GM18508 (cell line): ENCODE measurements around the gene KRT12.
"Not testable (repeated sequence)": the region's sequence is repeated elsewhere in the genome, so short reads cannot be mapped to it uniquely, and the experiment has no call there.

Experiments
- ATAC-seq: cut with Tn5 transposase; IDR thresholded peaks from one replicate; pipeline ENCODE4 v1.9.1; 2021; ENCODE audit warnings: moderate number of reproducible peaks; ENCODE audit not compliant: insufficient read depth, unreplicated experiment

The KRT12 gene

DNA sequence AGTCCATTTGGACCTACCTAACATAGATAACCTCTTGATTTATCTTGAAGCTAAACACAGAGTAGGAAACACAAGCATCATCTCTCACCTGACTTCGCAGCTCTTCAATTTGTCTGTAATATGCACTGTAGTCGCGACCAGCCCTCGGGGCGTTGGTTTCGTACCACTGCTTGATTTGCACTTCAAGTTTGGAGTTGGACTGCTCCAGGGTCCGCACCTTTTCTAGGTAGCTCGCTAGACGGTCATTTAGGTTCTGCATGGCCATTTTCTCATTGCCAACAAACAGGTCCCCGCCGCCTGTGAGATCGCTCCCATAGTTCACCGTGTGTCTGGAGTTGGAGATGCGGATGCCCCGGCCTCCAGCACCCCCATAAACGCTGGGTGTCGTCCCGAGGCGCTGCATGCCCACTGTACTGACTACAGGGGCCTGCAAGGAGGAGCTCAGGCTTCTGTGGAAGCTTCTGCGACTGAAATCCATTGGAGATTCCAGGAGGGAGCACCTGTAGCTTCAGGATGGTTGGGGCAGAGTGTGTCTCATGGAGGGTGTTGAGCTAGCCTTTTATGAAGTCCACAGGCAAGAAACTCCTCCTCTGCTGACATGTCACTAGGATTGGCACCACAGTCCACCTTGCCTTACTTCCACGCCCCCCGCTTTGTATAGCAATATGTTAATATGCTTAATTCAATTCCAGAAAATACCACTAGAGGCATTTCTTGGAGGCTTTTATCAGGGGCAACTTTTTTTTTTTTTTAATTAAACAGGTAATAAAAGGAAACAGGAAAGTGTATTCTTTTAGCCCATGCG is 17.9 kb upstream of the KRT12 start, which contains the start of gene KRT20:
KRT20 (minus strand) TSS at position 535 of the 805 bp plus-strand sequence; CDS start at position 478, 57 bp downstream.
- no peak for ATAC-seq

- no peak for ATAC-seq
These were observed 16.8 kb upstream of the KRT12 start for GRCh38 chr17:40883626-40884334.

- no peak for ATAC-seq
These were observed 16.0 kb upstream of the KRT12 start for GRCh38 chr17:40883031-40883430.

- no peak for ATAC-seq
These were observed 12.0 kb upstream of the KRT12 start for GRCh38 chr17:40879026-40879425.

DNA sequence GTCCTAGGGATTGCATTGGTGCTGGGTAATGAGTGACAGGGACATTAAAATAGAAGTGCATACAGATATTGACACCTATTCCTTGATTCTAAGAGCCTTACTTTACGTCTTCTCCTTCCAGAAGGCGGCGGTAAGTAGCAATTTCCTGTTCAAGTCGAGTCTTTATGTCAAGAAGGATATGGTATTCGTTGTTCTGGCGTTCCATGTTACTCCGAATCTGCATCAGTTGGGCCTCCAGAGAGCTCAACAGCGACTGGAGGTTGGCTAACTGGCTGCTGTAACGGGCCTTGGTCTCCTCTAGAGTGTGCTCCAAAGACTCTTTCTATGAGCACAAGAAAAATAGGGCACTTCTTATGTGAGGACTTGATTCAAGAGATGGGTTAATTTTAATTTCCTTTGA is 11.0 kb upstream of the KRT12 start:
- ATAC-seq: no peak

- no peak for ATAC-seq
These were observed 6.8 kb upstream of the KRT12 start for GRCh38 chr17:40873801-40874200.

GRCh38 chr17:40873255-40873654 is 6.2 kb upstream of the KRT12 start:
- no peak for ATAC-seq

DNA sequence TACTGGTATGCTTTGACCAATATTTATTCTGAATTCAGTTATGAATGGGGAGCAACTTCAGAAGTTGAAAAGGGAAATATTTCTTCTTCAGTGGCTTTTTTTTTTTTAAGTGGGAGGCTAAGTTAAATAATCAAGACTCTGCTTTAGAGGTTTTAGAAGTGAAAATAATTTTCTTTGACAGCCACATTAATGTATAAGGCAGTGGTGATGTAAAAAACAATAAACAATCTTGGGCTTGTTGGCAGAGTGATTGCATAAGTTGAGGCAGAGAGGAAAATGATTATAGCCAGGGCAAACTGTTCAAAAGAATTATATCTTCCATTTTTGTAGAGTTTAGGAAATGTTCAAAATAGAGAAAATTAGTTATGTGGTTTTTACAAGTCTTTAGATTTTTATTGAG is 5.4 kb upstream of the KRT12 start:
- no peak for ATAC-seq

GRCh38 chr17:40871316-40871715 is 4.3 kb upstream of the KRT12 start:
- no peak for ATAC-seq

GRCh38 chr17:40870136-40870535 is 3.1 kb upstream of the KRT12 start:
- no peak for ATAC-seq

GRCh38 chr17:40864661-40865390 is 2.2 kb downstream of the KRT12 start:
- ATAC-seq: no peak

- ATAC-seq: no peak
These were observed 3.9 kb downstream of the KRT12 start for GRCh38 chr17:40862985-40863733.

- no peak for ATAC-seq
These were observed 7.5 kb downstream of the KRT12 start for GRCh38 chr17:40859536-40859935.

DNA sequence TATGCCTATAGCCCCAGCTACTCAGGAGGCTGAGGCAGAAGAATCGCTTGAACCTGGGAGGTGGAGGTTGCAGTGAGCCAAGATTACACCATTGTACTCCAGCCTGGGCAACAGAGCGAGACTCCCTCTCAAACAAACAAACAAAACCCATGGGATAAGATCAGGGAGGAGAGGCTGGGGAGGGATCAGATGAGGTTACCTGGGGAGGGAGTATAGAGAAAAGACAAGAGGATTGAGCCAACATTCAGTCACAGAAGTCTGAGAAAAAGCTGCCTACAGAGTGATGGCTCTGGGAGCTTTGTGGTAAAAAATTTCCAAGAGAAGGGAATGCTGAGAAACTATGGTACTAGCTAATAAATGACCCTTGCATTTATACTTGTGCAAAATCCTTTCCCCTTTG is 8.4 kb downstream of the KRT12 start:
- not testable (repeated sequence) for ATAC-seq

DNA sequence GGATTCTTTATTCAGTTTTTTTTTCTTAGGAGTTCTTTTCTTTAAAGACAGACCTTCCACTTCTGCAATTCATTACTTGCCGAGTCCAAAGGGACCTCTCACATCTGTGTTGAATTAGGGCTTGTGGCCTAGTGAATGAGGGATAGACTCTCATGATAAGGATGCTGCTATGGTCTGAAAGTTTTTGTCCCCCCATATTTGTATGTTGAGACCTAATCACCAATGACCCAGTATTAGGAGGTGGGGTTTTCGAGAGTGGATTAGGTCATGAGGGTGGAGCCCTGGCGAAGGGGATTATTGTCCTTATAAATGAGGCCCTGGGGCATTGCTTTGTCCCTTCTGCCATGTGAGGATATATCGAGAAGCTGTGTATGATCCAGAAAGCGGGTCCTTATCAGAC is 9.5 kb downstream of the KRT12 start:
- no peak for ATAC-seq

DNA sequence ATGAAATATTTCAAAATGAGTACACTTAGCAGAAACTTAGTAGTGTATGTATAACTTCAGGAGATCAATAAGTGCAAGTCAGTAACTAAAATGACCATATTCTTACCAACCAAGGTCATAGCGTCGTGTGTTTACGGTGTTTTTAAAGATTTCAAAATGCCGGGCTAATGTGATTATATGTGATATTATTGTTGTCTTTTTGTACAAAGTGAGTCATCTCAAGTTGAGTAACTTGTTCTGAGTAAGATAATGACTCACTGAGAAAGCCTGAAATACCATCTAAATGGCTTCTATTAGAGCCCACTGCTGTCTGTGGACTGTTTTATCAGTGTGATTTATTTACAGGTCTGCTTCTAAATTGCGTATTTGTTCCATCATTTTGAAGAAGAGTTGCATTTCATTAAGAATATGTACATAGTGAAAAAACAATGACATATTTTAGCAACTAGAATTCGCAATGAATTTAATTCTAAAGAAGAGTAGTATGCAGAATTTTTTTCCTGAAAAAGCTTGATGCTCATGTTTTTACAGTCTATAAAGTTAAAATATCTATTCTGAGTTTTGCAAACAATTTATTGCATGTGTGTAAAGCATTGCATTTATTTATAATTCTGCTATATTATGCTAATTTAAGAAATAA is 12.7 kb downstream of the KRT12 start:
- no peak for ATAC-seq

GRCh38 chr17:40852364-40852763 is 14.7 kb downstream of the KRT12 start:
- ATAC-seq: no peak

GRCh38 chr17:40850293-40850972 is 16.6 kb downstream of the KRT12 start:
- ATAC-seq: no peak

- ATAC-seq: no peak
These were observed 17.3 kb downstream of the KRT12 start for GRCh38 chr17:40849723-40850122.
